GM19023 (cell line): ENCODE measurements around the gene BAG1.
A peak's percentile ranks its signal among the peaks of the same experiment; 100 is the strongest.

Experiments
- ATAC-seq: cut with Tn5 transposase; IDR thresholded peaks from one replicate; pipeline ENCODE4 v1.9.1; 2021; ENCODE audit warnings: mild to moderate bottlenecking, moderate library complexity; ENCODE audit not compliant: unreplicated experiment

Gene BAG1

DNA sequence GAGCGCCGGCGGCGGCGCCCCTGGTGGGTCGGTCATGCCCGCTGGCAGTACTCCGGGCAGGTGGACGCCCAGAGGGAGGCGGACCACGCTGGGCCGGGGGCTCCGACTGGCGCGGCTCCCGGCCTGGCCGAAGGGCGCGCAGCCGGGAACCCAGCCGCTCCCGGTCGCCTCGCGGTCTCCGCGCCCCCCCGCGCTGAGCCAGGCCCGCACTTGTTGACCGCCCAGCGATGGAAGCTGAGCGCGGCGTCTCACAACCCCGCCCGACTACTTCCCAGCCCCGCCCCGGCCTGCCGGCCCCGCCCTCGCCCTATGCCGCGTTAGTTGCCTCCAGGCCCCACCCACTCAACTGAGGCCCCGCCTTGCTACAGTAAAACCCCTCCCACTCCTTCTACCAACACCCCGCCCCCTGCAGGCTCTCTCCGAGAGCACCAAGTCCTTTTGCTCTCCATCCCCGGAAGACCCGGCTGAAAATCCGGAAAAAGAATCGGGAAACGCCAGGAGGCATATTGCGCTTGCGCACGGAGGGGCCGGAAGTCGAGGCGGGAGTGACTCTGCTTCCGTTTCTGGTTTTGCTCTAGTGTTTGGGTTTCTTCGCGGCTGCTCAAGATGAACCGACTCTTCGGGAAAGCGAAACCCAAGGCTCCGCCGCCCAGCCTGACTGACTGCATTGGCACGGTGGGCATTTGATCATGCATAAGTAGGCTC is at the start of gene BAG1, which contains the start of gene CHMP5:
TSS of gene BAG1 (minus strand) at position 236 of the 705 bp plus-strand sequence.
TSS of gene CHMP5 (plus strand) at position 577 of the 705 bp plus-strand sequence. CDS start at position 607, 30 bp downstream.
- peak; percentile 75 for ATAC-seq

DNA sequence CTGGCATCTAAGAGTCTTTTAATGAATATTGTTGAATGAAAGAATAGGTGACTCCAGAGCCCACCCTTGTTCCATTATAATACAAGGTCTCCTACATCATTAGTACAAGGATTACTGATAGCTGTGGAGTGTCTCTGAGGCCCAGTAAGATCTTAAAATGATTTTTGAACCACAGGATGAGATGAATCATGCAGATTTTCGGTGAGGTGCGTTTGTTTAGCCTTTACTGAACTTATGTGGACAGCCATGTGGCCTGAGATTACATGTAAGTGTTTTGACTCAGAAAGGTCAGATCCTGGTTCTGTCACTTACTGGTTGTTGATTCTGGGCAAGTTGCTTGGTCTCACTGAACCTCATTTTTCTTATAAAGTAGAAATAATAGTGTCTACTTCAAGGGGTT is 47.4 kb upstream of the BAG1 start:
- no peak for ATAC-seq

DNA sequence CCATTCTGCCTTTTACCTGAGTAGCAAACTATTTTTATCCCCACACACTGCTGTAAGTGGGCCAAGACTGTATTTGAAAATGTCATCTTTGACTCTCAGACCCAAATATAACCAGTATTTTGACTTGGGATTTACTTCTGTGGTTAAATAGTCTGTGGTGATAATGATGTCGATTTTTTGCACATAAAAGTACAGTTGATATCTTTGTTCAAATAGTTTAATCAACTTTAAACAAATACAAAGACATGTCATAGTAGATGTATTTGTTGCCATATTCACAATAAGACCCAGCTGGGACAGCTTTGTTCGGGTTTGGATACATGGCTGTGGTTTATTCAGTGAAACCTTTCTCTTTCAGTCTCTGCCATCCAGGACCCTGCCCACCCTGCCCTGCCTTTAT is 46.2 kb upstream of the BAG1 start:
- ATAC-seq, result no peak

GRCh38 chr9:33309903-33310302 is 45.4 kb upstream of the BAG1 start:
- ATAC-seq, result no peak

DNA sequence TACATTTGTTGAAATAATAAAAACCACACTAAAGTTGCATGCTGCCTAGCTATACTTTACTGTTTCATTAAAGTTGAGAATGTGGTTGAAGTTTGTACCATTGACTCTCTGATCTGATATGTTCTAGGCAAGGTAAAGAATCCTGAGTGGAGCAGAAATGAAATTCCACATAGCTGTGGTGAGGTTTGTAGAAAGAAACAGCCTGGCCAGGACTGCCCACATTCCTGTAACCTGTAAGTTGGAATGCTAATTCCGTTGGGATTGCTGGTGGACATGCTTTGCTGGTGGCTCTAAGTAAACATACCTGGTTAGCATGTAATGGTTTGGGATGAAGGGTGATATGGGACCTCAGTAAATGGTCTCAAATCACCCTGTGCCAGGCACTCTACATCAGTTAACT is 42.6 kb upstream of the BAG1 start:
- ATAC-seq, result no peak

DNA sequence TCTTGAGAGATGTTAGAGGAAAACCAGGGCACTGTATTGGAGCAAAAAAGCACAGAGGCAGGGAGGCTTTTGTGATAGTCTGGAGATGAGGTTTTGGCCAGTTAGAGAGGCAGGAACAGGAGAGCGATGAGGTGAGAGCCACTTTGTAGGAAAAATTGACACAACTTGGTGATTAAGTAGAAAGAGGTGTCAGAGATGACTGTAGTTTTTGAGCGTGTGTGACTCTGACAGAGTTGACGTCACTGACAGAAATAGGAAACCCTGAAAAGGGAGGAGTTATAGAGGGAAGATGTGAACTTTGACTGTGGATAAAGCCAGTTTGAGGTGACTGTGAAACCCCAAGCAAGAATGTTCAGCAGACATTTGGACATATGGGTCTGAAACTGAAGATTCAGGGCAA is 41.5 kb upstream of the BAG1 start:
- no peak for ATAC-seq

- ATAC-seq, result no peak
These were observed 39.9 kb upstream of the BAG1 start for GRCh38 chr9:33304362-33304761.

- ATAC-seq, result no peak
These were observed 36.0 kb upstream of the BAG1 start for GRCh38 chr9:33300546-33300945.

DNA sequence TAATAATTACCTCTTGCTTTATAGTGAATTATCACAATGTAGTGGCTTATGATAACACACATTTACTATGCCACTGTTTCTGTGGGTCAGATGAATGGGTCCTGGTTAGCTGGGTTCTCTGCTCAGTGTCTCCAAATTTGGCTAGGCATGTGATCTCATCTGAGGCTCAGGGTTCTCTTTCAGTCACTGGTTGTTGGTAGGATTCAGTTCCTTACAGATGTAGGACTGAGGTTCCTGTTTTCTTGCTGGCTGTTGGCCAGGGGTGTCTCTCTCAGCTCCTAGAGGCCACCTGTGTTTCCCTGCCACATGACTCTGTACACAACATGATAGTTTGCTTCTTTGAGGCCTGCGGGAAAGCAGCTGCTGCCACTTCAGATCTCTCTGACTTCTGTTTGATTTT is 32.9 kb upstream of the BAG1 start:
- peak; percentile 91 for ATAC-seq

DNA sequence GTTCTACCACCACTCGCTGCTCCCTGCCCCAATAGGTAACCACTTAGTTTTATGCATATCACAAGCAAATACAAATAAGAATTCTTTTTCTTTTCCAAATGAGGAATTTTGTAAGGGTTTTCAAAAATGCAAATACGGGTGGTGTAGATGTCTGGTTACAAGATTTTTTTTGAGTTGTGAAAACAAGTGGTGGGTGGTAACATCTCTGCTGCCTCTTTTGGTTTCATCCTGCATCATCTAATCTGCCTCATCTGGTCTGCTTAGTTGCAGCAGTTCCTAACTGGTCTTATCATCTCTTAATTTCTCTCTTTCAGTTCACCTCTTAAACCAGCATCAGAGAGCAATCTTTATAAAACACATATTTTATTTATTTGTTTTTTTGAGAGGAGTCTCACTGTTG is 31.1 kb upstream of the BAG1 start:
- ATAC-seq, result no peak

DNA sequence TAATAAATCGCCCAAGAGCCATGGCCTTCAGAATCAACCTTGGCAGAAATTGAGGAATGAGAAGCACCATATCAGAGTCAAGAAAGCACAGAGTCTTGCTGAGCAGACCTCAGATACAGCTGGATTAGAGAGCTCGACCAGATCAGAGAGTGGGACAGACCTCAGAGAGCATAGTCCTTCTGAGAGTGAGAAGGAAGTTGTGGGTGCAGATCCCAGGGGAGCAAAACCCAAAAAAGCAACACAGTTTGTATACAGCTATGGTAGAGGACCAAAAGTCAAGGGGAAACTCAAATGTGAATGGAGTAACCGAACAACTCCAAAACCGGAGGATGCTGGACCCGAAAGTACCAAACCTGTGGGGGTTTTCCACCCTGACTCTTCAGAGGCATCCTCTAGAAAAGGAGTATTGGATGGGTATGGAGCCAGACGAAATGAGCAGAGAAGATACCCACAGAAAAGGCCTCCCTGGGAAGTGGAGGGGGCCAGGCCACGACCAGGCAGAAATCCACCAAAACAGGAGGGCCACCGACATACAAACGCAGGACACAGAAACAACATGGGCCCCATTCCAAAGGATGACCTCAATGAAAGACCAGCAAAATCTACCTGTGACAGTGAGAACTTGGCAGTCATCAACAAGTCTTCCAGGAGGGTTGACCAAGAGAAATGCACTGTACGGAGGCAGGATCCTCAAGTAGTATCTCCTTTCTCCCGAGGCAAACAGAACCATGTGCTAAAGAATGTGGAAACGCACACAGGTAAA is 30.3 kb upstream of the BAG1 start:
- ATAC-seq, result no peak

DNA sequence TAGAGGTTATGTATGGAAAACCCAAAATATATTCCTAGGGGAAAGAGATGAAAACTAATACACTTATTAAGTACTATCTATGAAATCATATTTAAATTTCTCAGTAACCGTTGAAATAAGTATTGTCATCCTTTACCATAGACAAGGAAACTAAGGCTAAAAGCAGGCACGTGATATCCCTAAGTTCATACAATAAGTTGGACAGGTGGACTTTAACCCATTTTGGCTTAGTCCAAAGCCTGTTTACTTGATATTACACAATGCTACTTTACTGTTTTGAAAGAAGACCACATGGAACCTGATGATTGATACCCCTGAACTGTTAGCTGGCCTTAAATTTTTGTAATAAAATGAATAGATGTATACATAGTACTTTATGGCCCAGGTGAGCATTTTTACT is 29.3 kb upstream of the BAG1 start:
- no peak for ATAC-seq

DNA sequence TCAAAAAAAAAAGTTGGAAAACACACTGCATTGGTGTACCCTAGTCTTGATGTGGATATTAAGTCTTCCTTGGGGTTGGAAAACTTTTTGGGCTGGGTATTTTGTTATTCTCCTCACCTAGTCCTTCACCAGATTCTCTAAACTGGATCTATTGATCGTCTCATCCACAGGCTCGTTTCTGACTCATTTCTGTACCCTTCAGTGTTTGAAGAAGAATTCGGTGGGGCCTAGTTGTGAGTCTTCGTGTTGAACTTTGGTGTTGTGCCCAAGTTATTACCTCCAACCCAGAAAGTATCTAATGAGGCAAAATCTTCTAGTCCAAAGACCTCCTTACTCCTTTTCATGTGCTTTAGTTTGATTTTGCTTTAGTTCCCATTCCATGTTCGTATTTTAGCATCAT is 27.4 kb upstream of the BAG1 start:
- no peak for ATAC-seq

- no peak for ATAC-seq
These were observed 26.5 kb upstream of the BAG1 start for GRCh38 chr9:33291031-33291397.

DNA sequence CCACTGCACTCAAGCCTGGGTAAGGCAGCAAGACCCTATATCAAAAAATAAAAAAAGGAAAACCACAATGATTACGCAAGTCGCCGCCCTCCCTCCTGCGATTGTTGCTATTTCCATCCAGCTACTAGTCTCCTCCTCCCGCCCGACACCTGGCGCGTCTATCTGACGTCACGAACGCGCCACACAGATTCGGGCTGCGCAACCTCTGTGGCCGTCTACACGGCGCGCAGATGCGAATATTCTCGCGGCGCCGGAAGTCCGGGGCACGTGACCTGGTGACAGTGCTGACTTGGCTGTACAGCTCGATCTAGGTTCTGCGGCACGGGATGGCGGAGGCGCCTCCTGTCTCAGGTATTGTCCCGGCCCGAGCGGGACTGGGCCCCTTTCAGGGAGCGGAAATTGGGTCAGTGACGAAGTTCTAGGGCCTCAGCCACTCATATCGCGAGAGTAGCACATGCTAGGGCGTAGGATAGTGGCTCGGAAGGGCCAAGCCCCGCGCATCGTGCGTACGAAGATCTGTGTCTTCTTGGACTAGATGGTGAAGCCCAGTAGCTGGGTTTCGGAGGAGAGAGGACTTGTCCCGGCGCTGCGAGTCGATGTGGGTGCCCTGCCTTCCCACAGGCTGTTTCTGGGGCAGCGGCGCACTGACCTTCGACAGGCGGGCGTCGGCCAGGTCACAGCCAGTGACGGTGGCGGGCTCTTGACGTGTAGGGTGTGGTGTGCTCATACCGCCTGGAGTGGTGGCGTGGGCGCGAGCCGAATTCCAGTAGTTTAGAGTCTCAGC is 25.9 kb upstream of the BAG1 start, which contains the start of gene NFX1:
TSS of gene NFX1 (plus strand) at position 270 of the 784 bp plus-strand sequence. CDS start at position 327, 57 bp downstream.
- peak; percentile 88 for ATAC-seq

- no peak for ATAC-seq
These were observed 25.4 kb upstream of the BAG1 start for GRCh38 chr9:33289936-33290246.

DNA sequence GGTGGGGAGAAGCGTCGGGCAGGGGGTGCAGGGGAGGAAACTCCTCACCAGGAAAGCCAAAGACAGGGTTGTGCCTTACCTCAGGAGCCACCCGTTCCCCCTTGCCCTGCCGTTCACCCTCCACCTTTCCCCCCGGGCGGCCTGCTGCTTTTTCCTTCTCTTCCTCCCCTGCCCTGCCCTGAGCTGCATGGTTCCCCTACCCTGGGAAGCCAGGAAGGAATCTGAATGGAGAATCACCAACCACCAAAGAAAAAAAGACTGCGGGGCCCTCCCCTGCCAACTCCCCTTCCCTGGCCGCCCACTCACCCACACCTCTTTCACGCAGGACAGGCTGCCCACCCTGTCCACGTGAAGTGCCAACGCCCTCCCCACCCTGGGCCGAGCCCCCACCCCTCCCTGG is 25.0 kb upstream of the BAG1 start:
- ATAC-seq, result no peak

DNA sequence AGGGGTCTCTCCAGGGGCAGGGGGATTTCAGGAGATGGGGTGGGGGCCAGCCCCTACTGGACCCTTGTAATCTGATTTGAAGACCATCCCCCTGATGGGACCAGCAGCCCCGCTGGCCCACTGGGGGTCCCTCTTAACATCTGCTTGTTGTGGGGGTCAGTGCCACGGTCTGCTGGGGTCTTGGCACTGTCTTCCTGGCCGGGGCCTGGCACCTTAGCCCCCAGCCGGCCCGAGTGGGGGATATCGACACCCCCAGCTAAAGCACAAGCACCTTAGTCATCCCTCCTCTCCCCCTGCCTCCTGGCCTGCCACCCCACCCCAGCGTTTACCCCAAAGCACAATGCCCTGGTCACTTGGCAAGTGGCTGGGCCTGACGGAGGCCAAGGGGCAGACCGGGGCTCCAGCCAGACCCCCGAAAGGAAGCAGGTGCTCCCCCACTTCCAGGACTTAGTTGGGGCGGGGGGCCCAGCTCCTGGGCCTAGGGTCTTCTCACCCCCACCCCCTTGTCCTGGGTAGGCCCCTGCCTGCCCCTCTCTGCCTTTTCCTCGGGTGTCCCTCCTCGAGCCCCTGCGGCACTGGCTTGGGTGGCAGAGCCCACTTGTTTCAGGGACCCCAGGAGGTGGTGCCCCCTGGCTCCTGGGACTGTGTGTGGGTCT is 24.4 kb upstream of the BAG1 start:
- no peak for ATAC-seq

- ATAC-seq, result no peak
These were observed 23.7 kb upstream of the BAG1 start for GRCh38 chr9:33288235-33288634.

- no peak for ATAC-seq
These were observed 22.6 kb upstream of the BAG1 start for GRCh38 chr9:33287087-33287490.

- ATAC-seq, result no peak
These were observed 21.0 kb upstream of the BAG1 start for GRCh38 chr9:33285502-33285901.
